ENCODE results near the gene TTC8.

The TTC8 gene

GRCh38 chr14:88870777-88871176 is 46.3 kb downstream of the TTC8 start:
- no peak for DNase-seq

- DNase-seq = no peak
Measured at GRCh38 chr14:88871429-88871828, 47.0 kb downstream of the TTC8 start.

- DNase-seq = no peak
Measured at GRCh38 chr14:88872976-88873375, 48.5 kb downstream of the TTC8 start.

- DNase-seq = no peak
Measured at GRCh38 chr14:88877192-88877591, 52.7 kb downstream of the TTC8 start.

- no peak for DNase-seq
Measured at GRCh38 chr14:88879022-88879421, 54.6 kb downstream of the TTC8 start.

DNA sequence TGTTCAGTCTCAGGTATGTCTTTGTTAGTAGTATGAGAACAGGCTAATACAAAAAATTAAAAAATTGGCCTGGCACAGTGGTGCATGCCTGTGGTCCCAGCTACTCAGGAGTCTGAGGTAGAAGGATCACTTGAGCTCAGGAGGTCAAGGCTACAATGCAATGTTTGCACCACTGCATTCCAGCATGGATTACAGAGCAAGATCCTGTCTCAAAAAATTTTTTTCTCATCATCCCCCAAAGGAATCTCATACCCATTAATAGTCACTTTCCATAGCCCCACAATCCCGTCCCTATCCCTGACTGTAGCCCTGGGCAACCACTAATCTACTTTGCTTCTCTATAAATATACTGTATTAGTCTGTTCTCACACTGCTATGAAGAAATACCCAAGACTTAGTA is 57.8 kb downstream of the TTC8 start:
- DNase-seq = no peak

GRCh38 chr14:88895116-88895515 is 70.7 kb downstream of the TTC8 start:
- no peak for DNase-seq

GRCh38 chr14:88901189-88901588 is 76.7 kb downstream of the TTC8 start:
- DNase-seq = no peak

- DNase-seq = no peak
Measured at GRCh38 chr14:88901991-88902390, 77.5 kb downstream of the TTC8 start.

- DNase-seq = no peak
Measured at GRCh38 chr14:88902850-88903249, 78.4 kb downstream of the TTC8 start.

GRCh38 chr14:88904206-88904647 is 79.8 kb downstream of the TTC8 start:
- DNase-seq = no peak

DNA sequence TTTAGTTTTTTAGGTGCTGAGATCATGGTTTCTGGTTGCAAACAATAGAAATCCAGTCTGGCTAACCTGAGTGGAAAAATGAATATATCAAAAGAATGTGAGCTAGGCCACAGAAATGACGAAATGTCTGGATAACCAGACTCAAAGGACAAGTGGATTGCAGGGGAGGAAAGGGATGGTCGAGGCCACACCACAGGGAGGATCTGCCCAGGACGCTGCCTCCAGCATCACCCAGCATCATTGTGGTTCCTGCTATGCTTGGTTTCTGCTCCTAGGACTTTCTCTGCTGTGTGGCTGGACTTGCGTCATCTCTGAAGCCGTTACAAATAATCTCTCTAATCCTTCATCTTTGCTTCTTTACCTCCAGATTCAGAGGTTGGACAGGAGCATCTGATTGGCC is 80.4 kb downstream of the TTC8 start:
- DNase-seq = no peak

- no peak for DNase-seq
Measured at GRCh38 chr14:88908216-88908615, 83.8 kb downstream of the TTC8 start.

DNA sequence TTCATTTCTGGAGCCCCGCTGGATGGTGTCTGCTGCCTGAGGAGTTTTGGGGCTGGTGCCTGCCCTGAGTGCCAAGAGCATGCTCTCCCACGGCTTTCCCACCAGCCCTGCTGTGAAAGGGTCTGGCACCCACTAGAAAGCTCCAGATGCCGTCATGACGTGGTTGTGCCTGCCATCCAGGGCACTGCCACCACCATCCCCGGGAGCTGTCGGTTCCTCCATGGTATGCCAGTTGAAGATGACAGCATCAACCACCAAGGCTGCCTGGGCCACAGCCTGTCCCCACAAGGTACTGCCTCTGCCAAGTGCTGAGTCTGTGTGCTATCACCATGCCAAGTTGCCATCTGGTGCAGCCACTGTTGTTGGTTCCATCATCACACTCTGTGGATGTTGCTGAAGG is 85.9 kb downstream of the TTC8 start:
- no peak for DNase-seq

- no peak for DNase-seq
Measured at GRCh38 chr14:88911809-88912208, 87.4 kb downstream of the TTC8 start.

DNA sequence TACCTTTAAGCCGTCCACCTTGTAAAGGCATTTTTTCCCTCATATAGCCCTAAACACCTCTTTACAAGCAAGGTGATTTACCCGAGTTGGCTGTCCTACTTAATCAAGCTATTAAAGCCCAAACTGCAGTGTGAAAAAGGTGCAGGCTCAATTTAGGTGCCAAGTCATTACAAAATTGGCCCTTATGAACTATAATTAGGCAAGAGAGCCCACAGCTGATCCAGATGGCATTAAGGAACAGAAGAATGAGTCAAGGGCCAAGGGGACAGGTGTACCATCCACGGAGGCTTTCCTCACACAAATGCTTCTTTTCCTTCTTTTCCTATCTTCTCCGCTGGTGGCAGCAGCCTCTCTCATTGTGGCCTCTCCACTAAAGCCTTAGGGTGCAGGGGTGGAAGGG is 90.5 kb downstream of the TTC8 start:
- no peak for DNase-seq

- DNase-seq = no peak
Measured at GRCh38 chr14:88919502-88919901, 95.1 kb downstream of the TTC8 start.

Data from NCI-H345 (cell line).